Posterior vena cava (tissue), 2 donors: ENCODE measurements around the gene FBXO34. TPM values are rescaled to one million over a fixed set of nuclear protein-coding genes. Genes with fewer than 3 reads are reported as not detected.
"Not testable (repeated sequence)": the region's sequence is repeated elsewhere in the genome, so short reads cannot be mapped to it uniquely, and the experiment has no call there.

Experiments
- DNase-seq: peaks from one replicate; pipeline ENCODE4 v3.0.0-alpha.2; 2020; ENCODE audit warnings: low spot score
- intact Hi-C, 2 donors: fragments of 100-400 bp; cut with DNase I; formaldehyde crosslinking; loops; one replicate each; pipeline versions ENCODE4 v1.14.1 to v1.14.2; 2022 to 2023
- total RNA-seq, 2 donors: library from RNA; stranded (reverse); fragmentation: NEBNext Ultra II Directional; extraction: Animal tissue kit (Norgen Biotek cat#: 25700); gene quantifications; one replicate each; pipeline ENCODE4 v1.2.1, GENCODE V29; 2021
- donor health status: DM: yes; HTN: yes; CAD: no.
- donor health status: DM: yes; HTN: yes; CAD: no.

Gene FBXO34
- total RNA-seq, 2 donors from 2014 or later: 15.4 to 20.5 TPM

GRCh38 chr14:55356913-55357312 is 85.7 kb downstream of the FBXO34 start:
- intact Hi-C loops: loop anchor here in 1 of 2 donors (10.0 kb wide), 1 partner anchor 102 kb away; no protein-coding TSS in a partner anchor
- DNase-seq: no peak

- no peak for DNase-seq
- intact Hi-C loops: loop anchor here in 1 of 2 donors (10.0 kb wide), 1 partner anchor 105 kb away; no protein-coding TSS in a partner anchor
These were observed 88.1 kb downstream of the FBXO34 start for GRCh38 chr14:55359307-55359706.

- intact Hi-C loops: no loop called here
- no peak for DNase-seq
These were observed 90.0 kb downstream of the FBXO34 start for GRCh38 chr14:55361190-55361589.

- DNase-seq: no peak
- intact Hi-C loops: no loop called here
These were observed 95.0 kb downstream of the FBXO34 start for GRCh38 chr14:55366271-55366670.

- no peak for DNase-seq
- intact Hi-C loops: no loop called here
These were observed 99.7 kb downstream of the FBXO34 start for GRCh38 chr14:55370883-55371455.

- intact Hi-C loops: no loop called here
- no peak for DNase-seq
These were observed 101.2 kb downstream of the FBXO34 start for GRCh38 chr14:55372423-55372822.

GRCh38 chr14:55372825-55373224 is 101.6 kb downstream of the FBXO34 start:
- DNase-seq: no peak
- intact Hi-C loops: no loop called here

- DNase-seq: no peak
- intact Hi-C loops: no loop called here
These were observed 102.8 kb downstream of the FBXO34 start for GRCh38 chr14:55373784-55374705.

- intact Hi-C loops: no loop called here
- DNase-seq: no peak
These were observed 103.5 kb downstream of the FBXO34 start for GRCh38 chr14:55374771-55375170.

- DNase-seq: no peak
- intact Hi-C loops: no loop called here
These were observed 106.0 kb downstream of the FBXO34 start for GRCh38 chr14:55377236-55377635.

- intact Hi-C loops: no loop called here
- DNase-seq: no peak
These were observed 109.8 kb downstream of the FBXO34 start for GRCh38 chr14:55381040-55381439.

GRCh38 chr14:55381561-55381960 is 110.3 kb downstream of the FBXO34 start:
- intact Hi-C loops: no loop called here
- DNase-seq: no peak

GRCh38 chr14:55382483-55382882 is 111.3 kb downstream of the FBXO34 start:
- DNase-seq: no peak
- intact Hi-C loops: no loop called here

GRCh38 chr14:55383056-55383466 is 111.8 kb downstream of the FBXO34 start:
- DNase-seq, intact Hi-C loops: not testable (repeated sequence)

- intact Hi-C loops: no loop called here
- DNase-seq: no peak
These were observed 112.4 kb downstream of the FBXO34 start for GRCh38 chr14:55383541-55384140.

- intact Hi-C loops: no loop called here
- DNase-seq: no peak
These were observed 113.3 kb downstream of the FBXO34 start for GRCh38 chr14:55384536-55384935.

- intact Hi-C loops: no loop called here
- no peak for DNase-seq
These were observed 115.0 kb downstream of the FBXO34 start for GRCh38 chr14:55386037-55386808.

GRCh38 chr14:55387121-55387520 is 115.9 kb downstream of the FBXO34 start:
- intact Hi-C loops: no loop called here
- no peak for DNase-seq

- DNase-seq: no peak
- intact Hi-C loops: no loop called here
These were observed 116.9 kb downstream of the FBXO34 start for GRCh38 chr14:55388160-55388559.

- no peak for DNase-seq
- intact Hi-C loops: no loop called here
These were observed 118.1 kb downstream of the FBXO34 start for GRCh38 chr14:55389330-55389729.
